ENCODE measurements around the gene DSC1.

Gene DSC1

GRCh38 chr18:31098878-31099277, 63.8 kb downstream of the DSC1 start:
- Histone ChIP-seq H3K27ac (ENCODE audit: insufficient read depth, low read depth, low read length, poor library complexity, severe bottlenecking) (no peak overlapping the region), H3K9me3 (ENCODE audit: control insufficient read depth, low read length) (no peaks in the 10 kb centered on the region), H3K27me3 (ENCODE audit: control insufficient read depth, insufficient read depth, low read length, poor library complexity, severe bottlenecking) (peaks cover 8% of the 10 kb centered on the region), H3K4me1 (ENCODE audit: control insufficient read depth, insufficient read depth, low read length) (no peaks in the 10 kb centered on the region), H3K36me3 (ENCODE audit: control insufficient read depth, insufficient read depth, low read length) (no peaks in the 10 kb centered on the region), H3K4me3 (ENCODE audit: insufficient read depth, low read depth, low read length) (no peak overlapping the region)

- H3K27ac ChIP-seq (ENCODE audit: insufficient read depth, low read depth, low read length, poor library complexity, severe bottlenecking), result no peak overlapping the region
- no peaks in the 10 kb centered on the region for H3K36me3 ChIP-seq (ENCODE audit: control insufficient read depth, insufficient read depth, low read length)
- no peak overlapping the region for H3K4me3 ChIP-seq (ENCODE audit: insufficient read depth, low read depth, low read length)
- no peaks in the 10 kb centered on the region for H3K4me1 ChIP-seq (ENCODE audit: control insufficient read depth, insufficient read depth, low read length)
- 100% methylated on average over 1 to 2 of the region's 3 CpGs for WGBS, 2 experiments
- H3K9me3 ChIP-seq (ENCODE audit: control insufficient read depth, low read length), result no peaks in the 10 kb centered on the region
- peaks cover 3% of the 10 kb centered on the region for H3K27me3 ChIP-seq (ENCODE audit: control insufficient read depth, insufficient read depth, low read length, poor library complexity, severe bottlenecking)
Measured at GRCh38 chr18:31097666-31098065, 65.0 kb downstream of the DSC1 start.

- Histone ChIP-seq H3K27me3 (ENCODE audit: control insufficient read depth, insufficient read depth, low read length, poor library complexity, severe bottlenecking) (no peaks in the 10 kb centered on the region), H3K36me3 (ENCODE audit: control insufficient read depth, insufficient read depth, low read length) (no peaks in the 10 kb centered on the region), H3K27ac (ENCODE audit: insufficient read depth, low read depth, low read length, poor library complexity, severe bottlenecking) (no peak overlapping the region), H3K4me1 (ENCODE audit: control insufficient read depth, insufficient read depth, low read length) (no peaks in the 10 kb centered on the region), H3K9me3 (ENCODE audit: control insufficient read depth, low read length) (no peaks in the 10 kb centered on the region), H3K4me3 (ENCODE audit: insufficient read depth, low read depth, low read length) (no peak overlapping the region)
- 100% methylated on average over 2 of the region's 2 CpGs for WGBS, 2 experiments
Measured at GRCh38 chr18:31093880-31094279, 68.8 kb downstream of the DSC1 start.

DNA sequence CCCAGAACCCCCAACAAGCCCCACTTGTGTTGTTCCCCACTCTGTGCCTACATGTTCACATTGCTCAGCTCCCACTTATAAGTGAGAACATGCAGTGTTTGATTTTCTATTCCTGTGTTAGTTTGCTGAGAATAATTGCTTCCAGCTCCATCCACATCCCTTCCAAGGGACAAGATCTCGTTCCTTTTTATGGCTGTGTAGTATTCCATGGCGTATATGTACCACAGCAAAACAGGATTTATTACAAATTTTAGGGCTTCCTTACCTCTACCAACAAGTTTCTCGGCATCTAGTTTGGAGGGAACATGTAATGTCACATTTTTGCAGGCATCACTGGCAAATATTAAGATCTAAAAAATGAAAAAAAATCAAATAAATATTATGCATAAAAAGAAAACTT, 69.4 kb downstream of the DSC1 start:
- Histone ChIP-seq H3K27ac (ENCODE audit: insufficient read depth, low read depth, low read length, poor library complexity, severe bottlenecking) (no peak overlapping the region), H3K9me3 (ENCODE audit: control insufficient read depth, low read length) (no peaks in the 10 kb centered on the region), H3K4me1 (ENCODE audit: control insufficient read depth, insufficient read depth, low read length) (no peaks in the 10 kb centered on the region), H3K36me3 (ENCODE audit: control insufficient read depth, insufficient read depth, low read length) (no peaks in the 10 kb centered on the region), H3K27me3 (ENCODE audit: control insufficient read depth, insufficient read depth, low read length, poor library complexity, severe bottlenecking) (no peaks in the 10 kb centered on the region), H3K4me3 (ENCODE audit: insufficient read depth, low read depth, low read length) (no peak overlapping the region)
- 86 to 98% methylated on average over 2 to 3 of the region's 3 CpGs for WGBS, 2 experiments

- Histone ChIP-seq H3K36me3 (ENCODE audit: control insufficient read depth, insufficient read depth, low read length) (peaks cover 13% of the 10 kb centered on the region), H3K9me3 (ENCODE audit: control insufficient read depth, low read length) (no peaks in the 10 kb centered on the region), H3K27ac (ENCODE audit: insufficient read depth, low read depth, low read length, poor library complexity, severe bottlenecking) (no peak overlapping the region), H3K27me3 (ENCODE audit: control insufficient read depth, insufficient read depth, low read length, poor library complexity, severe bottlenecking) (no peaks in the 10 kb centered on the region), H3K4me3 (ENCODE audit: insufficient read depth, low read depth, low read length) (no peak overlapping the region), H3K4me1 (ENCODE audit: control insufficient read depth, insufficient read depth, low read length) (no peaks in the 10 kb centered on the region)
- WGBS, 2 experiments, result 81 to 94% methylated on average over 1 of the region's 1 CpG
Measured at GRCh38 chr18:31091350-31091749, 71.3 kb downstream of the DSC1 start.

DNA sequence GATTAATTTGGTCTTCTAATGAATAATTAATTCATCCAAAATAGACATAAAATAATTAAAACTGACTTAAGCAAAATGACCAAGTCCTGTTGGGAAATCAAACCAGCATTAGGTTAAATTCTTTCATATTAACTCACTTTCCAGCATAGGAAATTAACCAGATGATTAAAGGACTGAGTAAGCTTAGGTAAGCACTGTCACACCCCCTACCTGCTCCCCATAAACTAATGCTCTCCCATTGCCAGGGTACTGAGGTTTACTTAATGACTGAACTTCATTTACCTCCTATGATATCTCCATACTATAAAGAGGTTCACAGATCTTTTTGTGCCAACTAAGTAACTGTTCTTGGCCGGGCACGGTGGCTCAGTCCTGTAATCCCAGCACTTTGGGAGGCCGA, 74.1 kb downstream of the DSC1 start:
- H3K9me3 ChIP-seq (ENCODE audit: control insufficient read depth, low read length), result no peaks in the 10 kb centered on the region
- no peaks in the 10 kb centered on the region for H3K4me1 ChIP-seq (ENCODE audit: control insufficient read depth, insufficient read depth, low read length)
- H3K4me3 ChIP-seq (ENCODE audit: insufficient read depth, low read depth, low read length), result no peak overlapping the region
- H3K27ac ChIP-seq (ENCODE audit: insufficient read depth, low read depth, low read length, poor library complexity, severe bottlenecking), result no peak overlapping the region
- peaks cover 13% of the 10 kb centered on the region for H3K36me3 ChIP-seq (ENCODE audit: control insufficient read depth, insufficient read depth, low read length)
- 87 to 94% methylated on average over 3 of the region's 3 CpGs for WGBS, 2 experiments
- no peaks in the 10 kb centered on the region for H3K27me3 ChIP-seq (ENCODE audit: control insufficient read depth, insufficient read depth, low read length, poor library complexity, severe bottlenecking)

DNA sequence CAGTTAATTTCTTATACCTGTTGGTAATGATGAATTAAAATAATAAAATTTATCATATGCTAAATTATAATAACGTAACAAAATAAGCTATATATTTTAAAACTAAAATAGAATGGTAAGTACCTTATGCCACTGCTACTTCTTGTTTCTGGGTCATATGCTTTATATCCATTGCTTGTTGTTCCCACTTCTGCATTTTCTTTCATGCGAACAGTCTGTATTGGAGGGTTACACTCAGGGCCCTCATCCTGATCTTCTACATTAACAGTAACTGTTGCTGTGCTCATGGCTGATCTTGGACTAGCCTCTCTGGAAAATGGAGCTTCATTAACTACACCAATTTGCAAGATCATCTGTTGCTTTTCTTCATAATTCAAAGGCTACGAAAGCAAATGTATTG, 82.7 kb downstream of the DSC1 start:
- Histone ChIP-seq H3K4me3 (ENCODE audit: insufficient read depth, low read depth, low read length) (no peak overlapping the region), H3K27me3 (ENCODE audit: control insufficient read depth, insufficient read depth, low read length, poor library complexity, severe bottlenecking) (no peaks in the 10 kb centered on the region), H3K36me3 (ENCODE audit: control insufficient read depth, insufficient read depth, low read length) (peaks cover 6% of the 10 kb centered on the region), H3K9me3 (ENCODE audit: control insufficient read depth, low read length) (no peaks in the 10 kb centered on the region), H3K27ac (ENCODE audit: insufficient read depth, low read depth, low read length, poor library complexity, severe bottlenecking) (no peak overlapping the region), H3K4me1 (ENCODE audit: control insufficient read depth, insufficient read depth, low read length) (no peaks in the 10 kb centered on the region)
- 92 to 100% methylated on average over 2 of the region's 3 CpGs for WGBS, 2 experiments
